PC-9 (cell line): Measurements from ENCODE around the gene ZSWIM8.
"Not testable (repeated sequence)": the region's sequence is repeated elsewhere in the genome, so short reads cannot be mapped to it uniquely, and the experiment has no call there.

Experiments
- EZH2 ChIP-seq: fragments of 200-600 bp; sonication (generic); IDR thresholded peaks from 2 replicates; pipeline ENCODE4 v1.8.0; 2017; ENCODE audit warnings: antibody characterized with exemption, low read depth
- TF ChIP-seq, protein P1 (sequence below): fragments of 200-600 bp; sonication (generic); conservative IDR thresholded peaks from 2 replicates; pipeline ENCODE4 v1.6.1; 2017; ENCODE audit warnings: mixed run types, antibody characterized with exemption, mild to moderate bottlenecking, moderate library complexity

DNA sequence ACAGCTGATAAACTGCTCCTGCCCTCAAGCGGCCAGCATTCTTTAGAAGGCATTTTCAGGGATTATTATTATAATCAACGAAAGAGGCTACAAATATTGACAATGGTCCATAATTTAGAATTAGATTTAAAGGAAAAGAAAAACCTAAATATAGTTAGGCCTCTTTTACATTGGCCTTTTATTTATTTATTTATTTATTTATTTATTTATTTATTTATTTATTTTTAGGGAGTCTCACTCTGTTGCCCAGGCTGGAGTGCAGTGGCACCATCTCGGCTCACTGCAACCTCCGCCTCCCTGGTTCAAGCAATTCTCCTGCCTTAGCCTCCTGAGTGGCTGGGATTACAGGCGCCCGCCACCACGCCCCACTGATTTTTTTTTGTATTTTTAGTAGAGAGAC is 43.7 kb downstream of the ZSWIM8 start:
- TF ChIP-seq, protein P1, sequence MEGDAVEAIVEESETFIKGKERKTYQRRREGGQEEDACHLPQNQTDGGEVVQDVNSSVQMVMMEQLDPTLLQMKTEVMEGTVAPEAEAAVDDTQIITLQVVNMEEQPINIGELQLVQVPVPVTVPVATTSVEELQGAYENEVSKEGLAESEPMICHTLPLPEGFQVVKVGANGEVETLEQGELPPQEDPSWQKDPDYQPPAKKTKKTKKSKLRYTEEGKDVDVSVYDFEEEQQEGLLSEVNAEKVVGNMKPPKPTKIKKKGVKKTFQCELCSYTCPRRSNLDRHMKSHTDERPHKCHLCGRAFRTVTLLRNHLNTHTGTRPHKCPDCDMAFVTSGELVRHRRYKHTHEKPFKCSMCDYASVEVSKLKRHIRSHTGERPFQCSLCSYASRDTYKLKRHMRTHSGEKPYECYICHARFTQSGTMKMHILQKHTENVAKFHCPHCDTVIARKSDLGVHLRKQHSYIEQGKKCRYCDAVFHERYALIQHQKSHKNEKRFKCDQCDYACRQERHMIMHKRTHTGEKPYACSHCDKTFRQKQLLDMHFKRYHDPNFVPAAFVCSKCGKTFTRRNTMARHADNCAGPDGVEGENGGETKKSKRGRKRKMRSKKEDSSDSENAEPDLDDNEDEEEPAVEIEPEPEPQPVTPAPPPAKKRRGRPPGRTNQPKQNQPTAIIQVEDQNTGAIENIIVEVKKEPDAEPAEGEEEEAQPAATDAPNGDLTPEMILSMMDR: not testable (repeated sequence)
- TF ChIP-seq EZH2: not testable (repeated sequence)
